ENCODE data around the gene N4BP2L2.

The N4BP2L2 gene

GRCh38 chr13:32438871-32439270 is 99.7 kb downstream of the N4BP2L2 start:
- ChIA-PET POLR2A (no interaction called here), CTCF (interaction anchor here (1.2 to 5.5 kb wide), 5 partner anchors 10 to 192 kb away, joined by 3 to 25 read pairs (median 5); partner anchors contain the start of gene N4BP2L1)

GRCh38 chr13:32432856-32433255 is 105.7 kb downstream of the N4BP2L2 start:
- no peak for TF ChIP-seq CTCF (IDR thresholded peaks at IDR 0.05; ENCODE audit: control extremely low read depth, extremely low read depth, low read depth, missing control alignments)
- DNase-seq (ENCODE audit: extremely low spot score): no peak
- ChIA-PET POLR2A (no interaction called here), CTCF (interaction anchor here (0.8 to 1.3 kb wide), 5 partner anchors 8 to 32 kb away, joined by 3 to 4 read pairs (median 3); no protein-coding TSS in a partner anchor)

More at GRCh38 chr13:32438871-32439270, 99.7 kb downstream of the N4BP2L2 start:
- no peak for DNase-seq (ENCODE audit: extremely low spot score)
- no peak for TF ChIP-seq CTCF (IDR thresholded peaks at IDR 0.05; ENCODE audit: control extremely low read depth, extremely low read depth, low read depth, missing control alignments)

- ChIA-PET CTCF (interaction anchor here (1.0 kb wide), 1 partner anchor 14 kb away, joined by 3 read pairs; no protein-coding TSS in a partner anchor), POLR2A (no interaction called here)
- no peak for DNase-seq (ENCODE audit: extremely low spot score)
- no peak for TF ChIP-seq CTCF (IDR thresholded peaks at IDR 0.05; ENCODE audit: control extremely low read depth, extremely low read depth, low read depth, missing control alignments)
These were observed 107.2 kb downstream of the N4BP2L2 start for GRCh38 chr13:32431361-32431760.

GRCh38 chr13:32430018-32430747 is 108.4 kb downstream of the N4BP2L2 start:
- no peak for TF ChIP-seq CTCF (IDR thresholded peaks at IDR 0.05; ENCODE audit: control extremely low read depth, extremely low read depth, low read depth, missing control alignments)
- CTCF ChIA-PET: interaction anchor here (1.2 to 3.4 kb wide), 2 partner anchors 11 to 48 kb away, joined by 4 to 25 read pairs; no protein-coding TSS in a partner anchor
- POLR2A ChIA-PET: no interaction called here
- DNase-seq (ENCODE audit: extremely low spot score): no peak

GRCh38 chr13:32429433-32429909 is 109.1 kb downstream of the N4BP2L2 start:
- no peak for DNase-seq (ENCODE audit: extremely low spot score)
- no peak for TF ChIP-seq CTCF (IDR thresholded peaks at IDR 0.05; ENCODE audit: control extremely low read depth, extremely low read depth, low read depth, missing control alignments)
- ChIA-PET POLR2A (no interaction called here), CTCF (interaction anchor here (1.2 to 3.4 kb wide), 3 partner anchors 11 to 47 kb away, joined by 4 to 25 read pairs (median 7); no protein-coding TSS in a partner anchor)

GRCh38 chr13:32428581-32429432 is 109.8 kb downstream of the N4BP2L2 start:
- CTCF ChIA-PET: interaction anchor here (0.8 to 3.4 kb wide), 6 partner anchors 12 to 519 kb away, joined by 3 to 25 read pairs (median 4); no protein-coding TSS in a partner anchor
- no peak for TF ChIP-seq CTCF (IDR thresholded peaks at IDR 0.05; ENCODE audit: control extremely low read depth, extremely low read depth, low read depth, missing control alignments)
- POLR2A ChIA-PET: interaction anchor here (0.5 to 1.9 kb wide), 6 partner anchors 10 to 1115 kb away, joined by 3 to 9 read pairs (median 4); partner anchors contain the start of genes BRCA2 and ZAR1L
- no peak for DNase-seq (ENCODE audit: extremely low spot score)
